Hepatocyte (in vitro differentiated cells): ENCODE data around the gene GALNT14. TPM values are rescaled to one million over a fixed set of nuclear protein-coding genes. Genes with fewer than 3 reads are reported as not detected.

Experiments
- DNase-seq: peaks from one replicate; pipeline ENCODE4 v3.0.0-alpha.2; 2016; ENCODE audit warnings: low spot score
- H2AFZ ChIP-seq: fragments of 200-600 bp; sonication (generic); 2 replicates; pipeline ENCODE4 v1.6.0; 2016; ENCODE audit warnings: antibody characterized with exemption, mild to moderate bottlenecking
- H3K27ac ChIP-seq: fragments of 200-600 bp; sonication (generic); 2 replicates; pipeline ENCODE4 v1.5.1; 2016; ENCODE audit warnings: mild to moderate bottlenecking
- H3K27me3 ChIP-seq: fragments of 200-600 bp; sonication (generic); 2 replicates; pipeline ENCODE4 v1.6.1; 2016
- H3K36me3 ChIP-seq: fragments of 200-600 bp; sonication (generic); replicated peaks from 2 replicates; pipeline ENCODE4 v1.5.1; 2016; ENCODE audit warnings: low read depth; ENCODE audit not compliant: insufficient read depth
- H3K4me1 ChIP-seq: fragments of 200-600 bp; sonication (generic); 2 replicates; pipeline ENCODE4 v1.5.1; 2016; ENCODE audit warnings: mild to moderate bottlenecking, moderate library complexity; ENCODE audit not compliant: insufficient read depth
- H3K4me2 ChIP-seq: fragments of 200-600 bp; sonication (generic); 2 replicates; pipeline ENCODE4 v1.6.0; 2016
- H3K4me3 ChIP-seq: fragments of 200-600 bp; sonication (generic); 2 replicates; pipeline ENCODE4 v1.5.1; 2016; ENCODE audit warnings: mild to moderate bottlenecking
- H3K79me2 ChIP-seq: fragments of 200-600 bp; sonication (generic); 2 replicates; pipeline ENCODE4 v1.6.0; 2017; ENCODE audit warnings: mild to moderate bottlenecking
- H3K9me2 ChIP-seq: fragments of 200-600 bp; sonication (generic); replicated peaks from 2 replicates; pipeline ENCODE4 v1.6.0; 2017; ENCODE audit warnings: mild to moderate bottlenecking; ENCODE audit not compliant: insufficient read depth
- H3K9me3 ChIP-seq: fragments of 200-600 bp; sonication (generic); 2 replicates; pipeline ENCODE4 v1.5.1; 2016; ENCODE audit warnings: low read depth, mild to moderate bottlenecking
- H4K20me1 ChIP-seq: fragments of 200-600 bp; sonication (generic); 2 replicates; pipeline ENCODE4 v1.6.0; 2016; ENCODE audit warnings: mild to moderate bottlenecking; ENCODE audit not compliant: insufficient read depth, poor library complexity, severe bottlenecking
- EZH2 ChIP-seq: fragments of 200-600 bp; sonication (generic); IDR thresholded peaks from 2 replicates; pipeline ENCODE4 v1.6.1; 2016; ENCODE audit warnings: antibody characterized with exemption, mild to moderate bottlenecking, borderline replicate concordance
- EZH2phosphoT487 ChIP-seq: fragments of 200-600 bp; sonication (generic); IDR thresholded peaks from one replicate; pipeline ENCODE4 v1.6.1; 2018; ENCODE audit warnings: antibody characterized with exemption, mild to moderate bottlenecking, low read depth, moderate library complexity; ENCODE audit not compliant: unreplicated experiment, severe bottlenecking
- WGBS: methylation state at CpG from one replicate; pipeline ENCODE4 v1.1.6; 2016; ENCODE audit warnings: low lambda C conversion rate; ENCODE audit errors: missing lambda C conversion rate; 5-methylcytosine and 5-hydroxymethylcytosine counted together
- polyA plus RNA-seq: library from polyadenylated mRNA; unstranded; fragments of >200 nt; fragmentation: Nextera tagmentation; extraction: Ambion mirVana; gene quantifications from 2 replicates; pipeline ENCODE4 v1.2.1, GENCODE V29; 2016
- total RNA-seq: library from RNA; depleted of rRNA; stranded (reverse); fragments of >200 nt; gene quantifications from 2 replicates; pipeline ENCODE4 v1.2.3, GENCODE V29; 2014
- TF ChIP-seq, protein P1 (sequence below): fragments of 200-600 bp; sonication (generic); IDR thresholded peaks from 2 replicates; pipeline ENCODE4 v1.5.1; 2016; ENCODE audit warnings: antibody characterized with exemption, mild to moderate bottlenecking; ENCODE audit not compliant: poor library complexity

The GALNT14 gene
- total and polyA plus RNA-seq, 2 experiments from 2014 or later = 2.2 to 2.9 TPM

DNA sequence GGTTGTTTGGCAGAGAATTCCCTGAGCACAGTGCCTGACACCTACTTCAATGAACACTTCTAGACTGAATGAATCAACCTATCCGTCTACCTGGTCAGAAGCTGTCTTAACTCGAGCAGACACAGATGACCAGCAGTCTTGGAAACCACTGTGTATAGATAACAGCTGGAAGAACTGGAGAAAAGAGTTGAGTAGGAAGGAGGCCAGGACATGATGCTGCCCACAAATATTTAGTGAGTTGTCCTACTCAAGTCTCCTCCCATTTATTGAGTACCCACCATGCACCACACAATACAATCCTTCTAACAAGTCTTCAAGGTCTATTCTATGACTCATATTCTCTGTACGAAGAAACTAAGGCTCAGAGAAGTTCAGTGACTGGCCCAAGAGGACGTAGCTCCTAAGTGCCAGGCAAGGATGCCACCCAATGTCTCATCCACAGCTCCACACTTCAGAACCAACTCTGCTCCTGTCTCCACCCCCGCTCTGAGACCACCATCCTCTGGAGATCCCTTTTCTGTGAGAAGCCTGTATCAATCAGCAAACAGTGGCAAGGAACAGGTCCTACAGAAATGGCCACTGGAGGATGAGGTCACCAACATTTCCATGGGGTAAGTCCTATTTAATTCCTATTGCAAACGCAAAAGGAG, 62.2 kb downstream of the GALNT14 start:
- no peak for TF ChIP-seq EZH2phosphoT487
- TF ChIP-seq, protein P1, sequence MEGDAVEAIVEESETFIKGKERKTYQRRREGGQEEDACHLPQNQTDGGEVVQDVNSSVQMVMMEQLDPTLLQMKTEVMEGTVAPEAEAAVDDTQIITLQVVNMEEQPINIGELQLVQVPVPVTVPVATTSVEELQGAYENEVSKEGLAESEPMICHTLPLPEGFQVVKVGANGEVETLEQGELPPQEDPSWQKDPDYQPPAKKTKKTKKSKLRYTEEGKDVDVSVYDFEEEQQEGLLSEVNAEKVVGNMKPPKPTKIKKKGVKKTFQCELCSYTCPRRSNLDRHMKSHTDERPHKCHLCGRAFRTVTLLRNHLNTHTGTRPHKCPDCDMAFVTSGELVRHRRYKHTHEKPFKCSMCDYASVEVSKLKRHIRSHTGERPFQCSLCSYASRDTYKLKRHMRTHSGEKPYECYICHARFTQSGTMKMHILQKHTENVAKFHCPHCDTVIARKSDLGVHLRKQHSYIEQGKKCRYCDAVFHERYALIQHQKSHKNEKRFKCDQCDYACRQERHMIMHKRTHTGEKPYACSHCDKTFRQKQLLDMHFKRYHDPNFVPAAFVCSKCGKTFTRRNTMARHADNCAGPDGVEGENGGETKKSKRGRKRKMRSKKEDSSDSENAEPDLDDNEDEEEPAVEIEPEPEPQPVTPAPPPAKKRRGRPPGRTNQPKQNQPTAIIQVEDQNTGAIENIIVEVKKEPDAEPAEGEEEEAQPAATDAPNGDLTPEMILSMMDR = no peak
- no peak for TF ChIP-seq EZH2
- no peak overlapping the region for H3K4me3 ChIP-seq
- WGBS = 85% methylated on average over 6 of the region's 6 CpGs
- no peak overlapping the region for H3K4me2 ChIP-seq
- no peak overlapping the region for H3K27ac ChIP-seq
- H4K20me1 ChIP-seq = no peaks in the 10 kb centered on the region
- DNase-seq = no peak
- no peaks in the 10 kb centered on the region for H3K9me2 ChIP-seq
- H3K4me1 ChIP-seq = no peaks in the 10 kb centered on the region
- no peak overlapping the region for H2AFZ ChIP-seq
- no peaks in the 10 kb centered on the region for H3K79me2 ChIP-seq
- H3K27me3 ChIP-seq = no peaks in the 10 kb centered on the region
- no peaks in the 10 kb centered on the region for H3K9me3 ChIP-seq
- H3K36me3 ChIP-seq = no peaks in the 10 kb centered on the region

DNA sequence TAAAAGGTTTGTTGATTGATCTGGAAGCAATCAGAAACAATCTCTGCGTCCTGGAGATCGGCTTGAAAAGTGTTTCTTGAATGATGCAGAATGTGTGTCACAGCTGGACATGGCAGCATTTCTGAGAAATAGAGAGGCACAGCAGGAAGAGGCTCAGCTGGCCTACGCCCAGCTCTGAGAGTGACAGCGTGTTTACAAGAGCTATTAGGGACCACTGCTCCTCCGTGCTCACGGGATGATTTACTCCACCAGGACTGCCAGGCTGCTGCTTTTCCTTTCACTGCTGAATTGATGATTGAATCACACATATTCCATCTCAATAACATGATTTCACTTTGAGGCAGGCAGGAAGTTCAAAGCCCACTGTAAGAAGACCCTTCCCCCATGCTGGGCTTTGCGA, 62.8 kb downstream of the GALNT14 start:
- 43% methylated on average over 7 of the region's 7 CpGs for WGBS
- no peaks in the 10 kb centered on the region for H3K9me3 ChIP-seq
- H3K27ac ChIP-seq = no peak overlapping the region
- no peak overlapping the region for H2AFZ ChIP-seq
- no peak overlapping the region for H3K4me2 ChIP-seq
- H3K4me3 ChIP-seq = no peak overlapping the region
- no peaks in the 10 kb centered on the region for H3K79me2 ChIP-seq
- TF ChIP-seq, protein P1 = no peak
- TF ChIP-seq EZH2 (no peak), EZH2phosphoT487 (no peak)
- no peaks in the 10 kb centered on the region for H4K20me1 ChIP-seq
- H3K36me3 ChIP-seq = no peaks in the 10 kb centered on the region
- no peaks in the 10 kb centered on the region for H3K4me1 ChIP-seq
- DNase-seq = no peak
- H3K27me3 ChIP-seq = no peaks in the 10 kb centered on the region
- H3K9me2 ChIP-seq = no peaks in the 10 kb centered on the region

DNA sequence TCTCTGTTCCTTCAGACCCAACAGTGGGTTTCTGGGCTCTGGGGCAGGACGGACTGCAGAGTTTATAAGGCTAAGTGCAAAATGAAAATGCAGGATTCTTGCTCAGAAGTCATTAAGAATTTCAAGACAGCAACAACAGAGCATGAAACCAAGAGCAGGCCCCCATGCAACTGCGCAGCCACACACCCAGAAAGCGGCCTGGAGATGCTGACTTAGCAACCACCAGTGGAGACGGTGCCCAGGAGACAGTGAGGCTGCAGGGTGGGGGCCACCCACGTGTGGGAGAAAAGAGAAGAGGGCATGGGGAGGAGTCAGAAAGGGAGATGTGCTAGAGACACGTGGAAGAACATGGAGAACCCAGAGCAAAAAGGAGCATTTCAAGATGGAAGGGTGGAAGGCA, 66.5 kb downstream of the GALNT14 start:
- no peak for DNase-seq
- no peaks in the 10 kb centered on the region for H3K27me3 ChIP-seq
- TF ChIP-seq, protein P1 = no peak
- TF ChIP-seq EZH2 (no peak), EZH2phosphoT487 (no peak)

More for the DNA sequence above, 66.5 kb downstream of the GALNT14 start:
- no peak overlapping the region for H2AFZ ChIP-seq
- H3K79me2 ChIP-seq = no peaks in the 10 kb centered on the region
- H3K4me2 ChIP-seq = no peak overlapping the region
- no peak overlapping the region for H3K27ac ChIP-seq
- 80% methylated on average over 6 of the region's 6 CpGs for WGBS
- H3K4me1 ChIP-seq = no peaks in the 10 kb centered on the region
- H3K4me3 ChIP-seq = no peak overlapping the region
- H3K36me3 ChIP-seq = no peaks in the 10 kb centered on the region
- H4K20me1 ChIP-seq = no peaks in the 10 kb centered on the region
- no peaks in the 10 kb centered on the region for H3K9me2 ChIP-seq
- H3K9me3 ChIP-seq = no peaks in the 10 kb centered on the region
